ENCODE results near the gene ANKRD44.

Gene ANKRD44

GRCh38 chr2:196971574-196972279 lies 338.9 kb downstream of the ANKRD44 start:
- no peak for DNase-seq

- no peak for DNase-seq
Measured at GRCh38 chr2:196970099-196970498, 340.5 kb downstream of the ANKRD44 start.

- no peak for DNase-seq
Measured at GRCh38 chr2:196968516-196968915, 342.1 kb downstream of the ANKRD44 start.

GRCh38 chr2:196967775-196968174 lies 342.8 kb downstream of the ANKRD44 start:
- DNase-seq, result no peak

- DNase-seq, result no peak
Measured at GRCh38 chr2:196967116-196967515, 343.5 kb downstream of the ANKRD44 start.

GRCh38 chr2:196966061-196966460 lies 344.5 kb downstream of the ANKRD44 start:
- no peak for DNase-seq

- no peak for DNase-seq
Measured at GRCh38 chr2:196965651-196966050, 344.9 kb downstream of the ANKRD44 start.

GRCh38 chr2:196963961-196964360 lies 346.6 kb downstream of the ANKRD44 start:
- no peak for DNase-seq

- DNase-seq, result no peak
Measured at GRCh38 chr2:196963043-196963442, 347.5 kb downstream of the ANKRD44 start.

- DNase-seq, result no peak
Measured at GRCh38 chr2:196962325-196962724, 348.3 kb downstream of the ANKRD44 start.

GRCh38 chr2:196961889-196962288 lies 348.7 kb downstream of the ANKRD44 start:
- DNase-seq, result no peak

- no peak for DNase-seq
Measured at GRCh38 chr2:196959734-196960338, 350.7 kb downstream of the ANKRD44 start.

- no peak for DNase-seq
Measured at GRCh38 chr2:196959281-196959680, 351.3 kb downstream of the ANKRD44 start.

GRCh38 chr2:196957881-196958525 lies 352.6 kb downstream of the ANKRD44 start:
- no peak for DNase-seq

- DNase-seq, result no peak
Measured at GRCh38 chr2:196957442-196957841, 353.1 kb downstream of the ANKRD44 start.

- DNase-seq, result no peak
Measured at GRCh38 chr2:196956069-196956468, 354.5 kb downstream of the ANKRD44 start.

- DNase-seq, result no peak
Measured at GRCh38 chr2:196955036-196955435, 355.5 kb downstream of the ANKRD44 start.

GRCh38 chr2:196954001-196954400 lies 356.6 kb downstream of the ANKRD44 start:
- no peak for DNase-seq

- DNase-seq, result no peak
Measured at GRCh38 chr2:196952936-196953335, 357.6 kb downstream of the ANKRD44 start.

- no peak for DNase-seq
Measured at GRCh38 chr2:196951973-196952372, 358.6 kb downstream of the ANKRD44 start.

- DNase-seq, result no peak
Measured at GRCh38 chr2:196949116-196949515, 361.5 kb downstream of the ANKRD44 start.

- no peak for DNase-seq
Measured at GRCh38 chr2:196944570-196944969, 366.0 kb downstream of the ANKRD44 start.

GRCh38 chr2:196941398-196942078 lies 369.0 kb downstream of the ANKRD44 start:
- no peak for DNase-seq

GRCh38 chr2:196939371-196939770 lies 371.2 kb downstream of the ANKRD44 start:
- DNase-seq, result no peak
